SH-SY5Y (cell line): ENCODE data around the gene TLCD1.

Experiments used
- GATA2 ChIP-seq: IDR thresholded peaks from 2 replicates; pipeline ENCODE4 v1.6.1; 2011; ENCODE audit warnings: mild to moderate bottlenecking, low read depth, low read length
- GATA3 ChIP-seq: IDR thresholded peaks from 2 replicates; pipeline ENCODE4 v1.6.1; 2011; ENCODE audit warnings: low read depth, mild to moderate bottlenecking, low read length, moderate library complexity

DNA sequence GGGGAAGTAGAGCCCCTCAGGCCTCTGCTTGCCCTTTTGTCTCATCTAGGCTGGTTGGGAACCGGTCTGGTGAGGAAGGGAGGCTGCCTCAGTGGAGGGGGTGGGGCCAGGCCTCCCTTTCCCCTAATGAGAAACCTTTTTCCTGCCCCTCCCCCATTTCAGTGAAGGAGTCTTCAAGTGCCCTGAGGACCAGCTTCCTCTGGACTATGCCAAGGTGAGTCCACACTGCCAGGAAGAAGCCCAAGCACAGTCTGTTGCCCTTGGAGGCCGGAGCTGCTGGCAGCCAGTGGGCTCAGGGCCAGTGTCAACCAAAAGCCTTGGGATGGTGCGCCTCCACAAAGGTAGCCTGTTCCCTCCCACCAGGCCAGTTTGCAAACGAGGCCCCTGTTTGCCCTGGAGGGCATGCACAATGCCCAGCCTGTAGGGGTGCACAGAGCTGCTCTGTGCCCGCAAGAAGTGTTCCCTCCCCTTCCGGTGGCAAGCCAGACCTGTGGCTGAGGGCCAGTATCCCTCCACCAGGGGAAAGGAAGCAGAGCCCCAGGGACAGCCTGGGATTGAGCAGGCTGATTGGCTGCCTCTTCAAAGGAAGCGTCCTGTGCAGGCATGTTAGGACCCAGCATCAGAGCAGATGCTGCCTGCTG, 21.1 kb upstream of the TLCD1 start:
- no peak for TF ChIP-seq GATA2
- no peak for TF ChIP-seq GATA3
